Neural cell (in vitro differentiated cells): ENCODE data around the gene INAFM1.

Experiments used
- CTCF ChIP-seq: fragments of 450-650 bp; IDR thresholded peaks from 2 replicates; pipeline ENCODE4 v1.5.1; 2014; ENCODE audit warnings: antibody characterized with exemption, mild to moderate bottlenecking, moderate library complexity; ENCODE audit not compliant: poor library complexity, severe bottlenecking
- EP300 ChIP-seq: fragments of 450-650 bp; conservative IDR thresholded peaks from 2 replicates; pipeline ENCODE4 v1.6.1; 2014; ENCODE audit warnings: antibody characterized with exemption, mild to moderate bottlenecking, moderate library complexity; ENCODE audit not compliant: poor library complexity, severe bottlenecking
- EZH2 ChIP-seq: fragments of 200-600, 300-800 bp; shearing (Covaris generic), sonication (generic); IDR thresholded peaks from 2 replicates; pipeline ENCODE4 v1.6.1; 2014; ENCODE audit warnings: antibody characterized with exemption, low read length, borderline replicate concordance, mild to moderate bottlenecking; ENCODE audit not compliant: insufficient read depth, poor library complexity, severe bottlenecking
- POLR2AphosphoS5 ChIP-seq: IDR thresholded peaks from 2 replicates; pipeline ENCODE4 v1.6.1; 2012

- no peak for TF ChIP-seq CTCF
- TF ChIP-seq POLR2AphosphoS5 = no peak
- no peak for TF ChIP-seq EP300
- no peak for TF ChIP-seq EZH2
Observed at GRCh38 chr19:47228168-47228936, 46.3 kb upstream of the INAFM1 start.
